SW480 (cell line): ENCODE results near the gene MEF2C.
A peak's percentile ranks its signal among the peaks of the same experiment; 100 is the strongest.

ENCODE experiments used
- DNase-seq: peaks from one replicate; pipeline ENCODE4 v3.0.0-alpha.2; 2016; ENCODE audit warnings: low spot score

The MEF2C gene

GRCh38 chr5:88674356-88675167 is 208.4 kb downstream of the MEF2C start:
- peak; percentile 77 for DNase-seq

- no peak for DNase-seq
Measured at GRCh38 chr5:88673253-88674105, 209.5 kb downstream of the MEF2C start.

GRCh38 chr5:88672644-88673252 is 210.2 kb downstream of the MEF2C start:
- no peak for DNase-seq

GRCh38 chr5:88671505-88672499 is 211.2 kb downstream of the MEF2C start:
- no peak for DNase-seq

GRCh38 chr5:88671106-88671504 is 211.9 kb downstream of the MEF2C start:
- DNase-seq = no peak

- DNase-seq = no peak
Measured at GRCh38 chr5:88670461-88670860, 212.5 kb downstream of the MEF2C start.

- DNase-seq = no peak
Measured at GRCh38 chr5:88669371-88670050, 213.5 kb downstream of the MEF2C start.

GRCh38 chr5:88667496-88668201 is 215.3 kb downstream of the MEF2C start:
- DNase-seq = no peak
